HepG2 (cell line): ENCODE results near the gene DCST2. TPM values are rescaled to one million over a fixed set of nuclear protein-coding genes. Genes with fewer than 3 reads are reported as not detected.
A peak's percentile ranks its signal among the peaks of the same experiment; 100 is the strongest.

Experiments
- ARNT2 ChIP-seq: sonication (generic); formaldehyde crosslinking; IDR thresholded peaks from 2 replicates; pipeline ENCODE4 v1.8.0; 2022; ENCODE audit warnings: mild to moderate bottlenecking, low read depth, missing genetic modification reagents, moderate library complexity
- CBFB ChIP-seq: sonication (generic); formaldehyde crosslinking; IDR thresholded peaks from 2 replicates; pipeline ENCODE4 v1.4.0; 2020; ENCODE audit warnings: missing genetic modification reagents
- FIP1L1 ChIP-seq: fragments of 200-400 bp; formaldehyde crosslinking; IDR thresholded peaks from 2 replicates; pipeline ENCODE4 v1.6.1; 2018; ENCODE audit warnings: low read depth, mild to moderate bottlenecking, low read length, moderate library complexity, borderline replicate concordance; ENCODE audit not compliant: insufficient read depth
- GMEB1 ChIP-seq: sonication (generic); formaldehyde crosslinking; IDR thresholded peaks from 2 replicates; pipeline ENCODE4 v1.5.1; 2020; ENCODE audit warnings: missing genetic modification reagents, mild to moderate bottlenecking, borderline replicate concordance
- HMG20A ChIP-seq: IDR thresholded peaks from 2 replicates; pipeline ENCODE4 v1.6.1; 2016; ENCODE audit warnings: borderline replicate concordance
- HOXA9 ChIP-seq: sonication (generic); formaldehyde crosslinking; IDR thresholded peaks from 2 replicates; pipeline ENCODE4 v1.8.1; 2022; ENCODE audit warnings: missing genetic modification reagents, mild to moderate bottlenecking, moderate library complexity, borderline replicate concordance
- JDP2 ChIP-seq: sonication (generic); formaldehyde crosslinking; IDR thresholded peaks from 2 replicates; pipeline ENCODE4 v1.8.1; 2022; ENCODE audit warnings: missing genetic modification reagents, borderline replicate concordance
- MIER3 ChIP-seq: IDR thresholded peaks from 2 replicates; pipeline ENCODE4 v1.6.1; 2016; ENCODE audit warnings: missing compliant biosample characterization, borderline replicate concordance
- MXI1 ChIP-seq: IDR thresholded peaks from 3 replicates; pipeline ENCODE4 v1.6.1; 2012; ENCODE audit warnings: low read depth, low read length, inconsistent platforms, borderline replicate concordance
- ZNF275 ChIP-seq: sonication (generic); formaldehyde crosslinking; IDR thresholded peaks from 2 replicates; pipeline ENCODE4 v1.8.0; 2022; ENCODE audit warnings: missing genetic modification reagents, mild to moderate bottlenecking, inconsistent platforms, borderline replicate concordance
- ZNF292 ChIP-seq: sonication (generic); formaldehyde crosslinking; IDR thresholded peaks from 2 replicates; pipeline ENCODE4 v1.8.1; 2022; ENCODE audit warnings: mild to moderate bottlenecking, low read depth, missing genetic modification reagents, borderline replicate concordance
- ZNF317 ChIP-seq: sonication (generic); formaldehyde crosslinking; IDR thresholded peaks from 2 replicates; pipeline ENCODE4 v1.5.0; 2020; ENCODE audit warnings: mild to moderate bottlenecking, missing genetic modification reagents
- ZNF460 ChIP-seq: sonication (generic); formaldehyde crosslinking; IDR thresholded peaks from 2 replicates; pipeline ENCODE4 v1.5.1; 2020; ENCODE audit warnings: missing genetic modification reagents, mild to moderate bottlenecking, borderline replicate concordance
- ZNF720 ChIP-seq: sonication (generic); formaldehyde crosslinking; IDR thresholded peaks from 2 replicates; pipeline ENCODE4 v1.4.0; 2020; ENCODE audit warnings: missing genetic modification reagents
- ZNF737 ChIP-seq: sonication (generic); formaldehyde crosslinking; IDR thresholded peaks from 2 replicates; pipeline ENCODE4 v1.5.0; 2020; ENCODE audit warnings: missing genetic modification reagents, mild to moderate bottlenecking, borderline replicate concordance
- ZNF75D ChIP-seq: sonication (generic); formaldehyde crosslinking; IDR thresholded peaks from 2 replicates; pipeline ENCODE4 v1.8.1; 2023; ENCODE audit warnings: missing genetic modification reagents, mild to moderate bottlenecking, borderline replicate concordance
- ZNF772 ChIP-seq: sonication (generic); formaldehyde crosslinking; IDR thresholded peaks from 2 replicates; pipeline ENCODE4 v1.5.0; 2020; ENCODE audit warnings: mild to moderate bottlenecking, missing genetic modification reagents
- ZNF83 ChIP-seq: sonication (generic); formaldehyde crosslinking; IDR thresholded peaks from 2 replicates; pipeline ENCODE4 v1.4.0; 2020; ENCODE audit warnings: missing genetic modification reagents, mild to moderate bottlenecking, borderline replicate concordance
- polyA plus RNA-seq, 8 experiments: library from polyadenylated mRNA; depleted of rRNA in 3 of 8; stranded (reverse) in 7 of 8; unstranded in 1 of 8; fragments of >200 nt; fragmentation: Illumina TruSeq in 4 of 8; extraction: Trizol in 4 of 8; gene quantifications; 2 replicates each; pipeline versions ENCODE4 v1.2.1 to v1.2.3, GENCODE V29; 2011 to 2016; ENCODE audit warnings: low read depth in 4 of 8, missing spikeins in 1 of 8, mixed read lengths in 1 of 8; ENCODE audit not compliant: insufficient read depth in 1 of 8
- total RNA-seq, 5 experiments: library from RNA; depleted of rRNA; stranded (reverse); fragments of >200 nt; fragmentation: Illumina TruSeq; extraction: Trizol; gene quantifications; 2 replicates each; pipeline ENCODE4 v1.2.3, GENCODE V29; 2016; ENCODE audit warnings: low read depth in 1 of 5
- TF ChIP-seq, protein P1 (sequence below): sonication (generic); formaldehyde crosslinking; IDR thresholded peaks from 2 replicates; pipeline ENCODE4 v1.4.0; 2020; ENCODE audit warnings: low read depth, mild to moderate bottlenecking, missing genetic modification reagents
- TF ChIP-seq, protein P2 (sequence below): sonication (generic); formaldehyde crosslinking; IDR thresholded peaks from 2 replicates; pipeline ENCODE4 v1.8.1; 2023; ENCODE audit warnings: missing genetic modification reagents, mild to moderate bottlenecking, borderline replicate concordance
- TF ChIP-seq, protein P3 (sequence below): sonication (generic); formaldehyde crosslinking; IDR thresholded peaks from 2 replicates; pipeline ENCODE4 v1.8.1; 2023; ENCODE audit warnings: mild to moderate bottlenecking, missing genetic modification reagents, borderline replicate concordance
- TF ChIP-seq, protein P4 (sequence below): sonication (generic); formaldehyde crosslinking; IDR thresholded peaks from 2 replicates; pipeline ENCODE4 v1.4.0; 2020; ENCODE audit warnings: missing genetic modification reagents, borderline replicate concordance

DCST2 gene
- total and polyA plus RNA-seq, 2 of the 13 experiments (the other 11 are each of a cell fraction or from before 2014, with no cell fraction given), result 0.74 TPM; not detected in 1

DNA sequence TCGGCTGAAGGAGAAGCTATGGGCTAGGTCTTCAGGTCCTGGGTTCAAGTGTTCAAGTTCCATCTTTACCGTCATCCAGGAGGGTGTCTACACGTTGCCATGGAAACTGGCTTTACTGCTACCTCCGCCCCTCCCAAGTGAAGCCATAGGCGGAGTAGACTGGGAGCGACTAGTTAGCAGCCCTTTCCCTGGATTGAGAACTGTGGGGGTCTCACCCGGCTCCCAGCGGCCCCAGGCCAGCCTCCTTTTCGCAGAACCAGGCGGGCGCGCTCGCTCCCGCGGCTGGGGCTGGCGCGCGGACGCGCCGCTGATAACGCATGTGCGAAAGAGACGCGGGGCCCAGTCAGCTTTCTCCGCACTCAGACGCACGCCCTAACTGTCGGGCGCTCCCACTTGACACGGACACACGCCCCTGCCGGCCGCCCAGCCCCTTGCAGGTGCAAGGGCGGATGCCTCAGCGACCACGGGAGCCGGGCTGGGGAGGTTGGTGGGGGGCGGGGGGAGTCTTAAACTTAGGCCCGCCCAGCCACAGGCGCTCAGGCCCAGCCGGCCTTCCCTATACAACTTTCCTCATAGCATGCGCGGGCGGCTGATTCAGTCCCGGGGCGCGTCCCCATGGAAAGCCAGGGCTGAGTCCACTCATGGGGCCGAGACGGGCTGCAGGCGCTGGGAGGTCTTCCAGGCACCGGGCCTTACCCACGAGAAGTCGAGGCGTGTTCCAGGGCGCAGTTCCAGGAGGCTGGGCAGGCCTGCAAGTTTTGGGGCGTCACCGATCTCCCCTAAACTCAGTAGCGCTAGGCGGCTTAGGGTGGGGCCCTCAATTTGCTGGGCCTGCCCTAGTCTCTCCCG lies 37.4 kb upstream of the DCST2 start (continued):
- TF ChIP-seq GMEB1 (CRISPR knock-in tag), result peak; percentile 64; the same call in 1 of the 2 replicates
- no peak for TF ChIP-seq ZNF460 (CRISPR knock-in tag)
- no peak for TF ChIP-seq ZNF83 (CRISPR knock-in tag)
- TF ChIP-seq, protein P1, sequence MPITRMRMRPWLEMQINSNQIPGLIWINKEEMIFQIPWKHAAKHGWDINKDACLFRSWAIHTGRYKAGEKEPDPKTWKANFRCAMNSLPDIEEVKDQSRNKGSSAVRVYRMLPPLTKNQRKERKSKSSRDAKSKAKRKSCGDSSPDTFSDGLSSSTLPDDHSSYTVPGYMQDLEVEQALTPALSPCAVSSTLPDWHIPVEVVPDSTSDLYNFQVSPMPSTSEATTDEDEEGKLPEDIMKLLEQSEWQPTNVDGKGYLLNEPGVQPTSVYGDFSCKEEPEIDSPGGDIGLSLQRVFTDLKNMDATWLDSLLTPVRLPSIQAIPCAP, result no peak
- TF ChIP-seq ZNF737 (CRISPR knock-in tag), result no peak
- TF ChIP-seq, protein P2, sequence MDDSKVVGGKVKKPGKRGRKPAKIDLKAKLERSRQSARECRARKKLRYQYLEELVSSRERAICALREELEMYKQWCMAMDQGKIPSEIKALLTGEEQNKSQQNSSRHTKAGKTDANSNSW (CRISPR knock-in tag), result no peak
- peak; percentile 64; the same call in 1 of the 2 replicates for TF ChIP-seq ZNF772 (CRISPR knock-in tag)
- TF ChIP-seq FIP1L1, result no peak
- TF ChIP-seq ZNF75D, result no peak
- TF ChIP-seq MIER3 (CRISPR knock-in tag), result no peak
- TF ChIP-seq CBFB (CRISPR knock-in tag), result no peak
- no peak for TF ChIP-seq ZNF720 (CRISPR knock-in tag)
- TF ChIP-seq HOXA9 (CRISPR knock-in tag), result no peak
- peak; percentile 70; the same call in 1 of the 3 replicates for TF ChIP-seq MXI1
- TF ChIP-seq ARNT2 (CRISPR knock-in tag), result no peak
- TF ChIP-seq, protein P3, sequence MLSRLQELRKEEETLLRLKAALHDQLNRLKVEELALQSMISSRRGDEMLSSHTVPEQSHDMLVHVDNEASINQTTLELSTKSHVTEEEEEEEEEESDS (CRISPR knock-in tag), result no peak
- TF ChIP-seq HMG20A, result no peak
- no peak for TF ChIP-seq ZNF292 (CRISPR knock-in tag)
- peak; percentile 49; the same call in 1 of the 2 replicates for TF ChIP-seq ZNF317 (CRISPR knock-in tag)
- TF ChIP-seq, protein P4, sequence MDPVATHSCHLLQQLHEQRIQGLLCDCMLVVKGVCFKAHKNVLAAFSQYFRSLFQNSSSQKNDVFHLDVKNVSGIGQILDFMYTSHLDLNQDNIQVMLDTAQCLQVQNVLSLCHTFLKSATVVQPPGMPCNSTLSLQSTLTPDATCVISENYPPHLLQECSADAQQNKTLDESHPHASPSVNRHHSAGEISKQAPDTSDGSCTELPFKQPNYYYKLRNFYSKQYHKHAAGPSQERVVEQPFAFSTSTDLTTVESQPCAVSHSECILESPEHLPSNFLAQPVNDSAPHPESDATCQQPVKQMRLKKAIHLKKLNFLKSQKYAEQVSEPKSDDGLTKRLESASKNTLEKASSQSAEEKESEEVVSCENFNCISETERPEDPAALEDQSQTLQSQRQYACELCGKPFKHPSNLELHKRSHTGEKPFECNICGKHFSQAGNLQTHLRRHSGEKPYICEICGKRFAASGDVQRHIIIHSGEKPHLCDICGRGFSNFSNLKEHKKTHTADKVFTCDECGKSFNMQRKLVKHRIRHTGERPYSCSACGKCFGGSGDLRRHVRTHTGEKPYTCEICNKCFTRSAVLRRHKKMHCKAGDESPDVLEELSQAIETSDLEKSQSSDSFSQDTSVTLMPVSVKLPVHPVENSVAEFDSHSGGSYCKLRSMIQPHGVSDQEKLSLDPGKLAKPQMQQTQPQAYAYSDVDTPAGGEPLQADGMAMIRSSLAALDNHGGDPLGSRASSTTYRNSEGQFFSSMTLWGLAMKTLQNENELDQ (CRISPR knock-in tag), result no peak
- TF ChIP-seq JDP2 (CRISPR knock-in tag), result no peak
- TF ChIP-seq ZNF275 (CRISPR knock-in tag), result no peak
